Putamen (tissue), 1 donor: ENCODE results near the gene NPEPL1.
"Not testable (repeated sequence)": the region's sequence is repeated elsewhere in the genome, so short reads cannot be mapped to it uniquely, and the experiment has no call there.

Source experiments
- DNase-seq: peaks from one replicate; pipeline ENCODE4 v3.0.0-alpha.2; 2016; ENCODE audit warnings: low spot score

Gene NPEPL1

GRCh38 chr20:58740356-58741308 is 48.0 kb downstream of the NPEPL1 start:
- no peak for DNase-seq

GRCh38 chr20:58741384-58741783 is 48.8 kb downstream of the NPEPL1 start:
- DNase-seq: no peak

GRCh38 chr20:58742668-58743566 is 50.3 kb downstream of the NPEPL1 start:
- DNase-seq: no peak

GRCh38 chr20:58743929-58744534 is 51.4 kb downstream of the NPEPL1 start:
- DNase-seq: no peak

- no peak for DNase-seq
Observed at GRCh38 chr20:58744836-58745235, 52.2 kb downstream of the NPEPL1 start.

- no peak for DNase-seq
Observed at GRCh38 chr20:58745391-58745790, 52.8 kb downstream of the NPEPL1 start.

- no peak for DNase-seq
Observed at GRCh38 chr20:58746620-58747019, 54.0 kb downstream of the NPEPL1 start.

GRCh38 chr20:58747211-58747610 is 54.6 kb downstream of the NPEPL1 start:
- DNase-seq: no peak

- DNase-seq: no peak
Observed at GRCh38 chr20:58748618-58749017, 56.0 kb downstream of the NPEPL1 start.

GRCh38 chr20:58749098-58749769 is 56.6 kb downstream of the NPEPL1 start:
- no peak for DNase-seq

GRCh38 chr20:58749979-58750378 is 57.4 kb downstream of the NPEPL1 start:
- DNase-seq: no peak

GRCh38 chr20:58750706-58751105 is 58.1 kb downstream of the NPEPL1 start:
- not testable (repeated sequence) for DNase-seq

GRCh38 chr20:58751979-58752378 is 59.4 kb downstream of the NPEPL1 start:
- no peak for DNase-seq

- no peak for DNase-seq
Observed at GRCh38 chr20:58752565-58752964, 60.0 kb downstream of the NPEPL1 start.

GRCh38 chr20:58753267-58753921 is 60.8 kb downstream of the NPEPL1 start:
- no peak for DNase-seq

GRCh38 chr20:58753922-58754551 is 61.4 kb downstream of the NPEPL1 start:
- no peak for DNase-seq

GRCh38 chr20:58754584-58754983 is 62.0 kb downstream of the NPEPL1 start:
- DNase-seq: no peak

- no peak for DNase-seq
Observed at GRCh38 chr20:58755062-58755697, 62.6 kb downstream of the NPEPL1 start.

- DNase-seq: no peak
Observed at GRCh38 chr20:58755766-58756449, 63.3 kb downstream of the NPEPL1 start.

GRCh38 chr20:58756450-58756775 is 63.8 kb downstream of the NPEPL1 start:
- no peak for DNase-seq
